ENCODE measurements around the gene NUP188.

NUP188 gene

DNA sequence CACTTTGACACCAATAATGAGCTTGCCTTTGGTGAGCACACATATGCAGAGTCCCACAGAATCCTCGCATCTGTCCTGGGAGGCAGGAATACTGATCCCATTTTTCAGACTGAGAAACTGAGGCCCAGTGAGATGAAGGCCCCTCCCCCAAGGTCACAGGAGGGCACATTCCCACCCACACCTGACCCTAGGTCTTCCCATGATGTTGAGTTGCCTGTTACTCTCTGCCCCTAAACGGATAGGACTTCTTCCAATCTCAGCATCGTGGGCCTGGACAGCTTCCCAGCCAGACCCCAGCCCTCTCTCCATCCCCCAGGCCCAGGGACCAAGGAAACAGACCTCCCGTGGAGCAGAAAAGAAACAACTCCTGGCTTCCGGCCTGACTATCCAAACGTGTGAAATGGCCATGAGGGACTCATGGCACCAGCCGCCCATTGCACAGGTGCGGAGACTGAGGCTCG, 79.8 kb downstream of the NUP188 start (continued):
- TF ChIP-seq, protein P1, sequence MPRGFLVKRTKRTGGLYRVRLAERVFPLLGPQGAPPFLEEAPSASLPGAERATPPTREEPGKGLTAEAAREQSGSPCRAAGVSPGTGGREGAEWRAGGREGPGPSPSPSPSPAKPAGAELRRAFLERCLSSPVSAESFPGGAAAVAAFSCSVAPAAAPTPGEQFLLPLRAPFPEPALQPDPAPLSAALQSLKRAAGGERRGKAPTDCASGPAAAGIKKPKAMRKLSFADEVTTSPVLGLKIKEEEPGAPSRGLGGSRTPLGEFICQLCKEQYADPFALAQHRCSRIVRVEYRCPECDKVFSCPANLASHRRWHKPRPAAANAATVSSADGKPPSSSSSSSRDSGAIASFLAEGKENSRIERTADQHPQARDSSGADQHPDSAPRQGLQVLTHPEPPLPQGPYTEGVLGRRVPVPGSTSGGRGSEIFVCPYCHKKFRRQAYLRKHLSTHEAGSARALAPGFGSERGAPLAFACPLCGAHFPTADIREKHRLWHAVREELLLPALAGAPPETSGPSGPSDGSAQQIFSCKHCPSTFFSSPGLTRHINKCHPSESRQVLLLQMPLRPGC (tag by site-specific recombination; IDR thresholded peaks at IDR 0.05): no peak
- TF ChIP-seq GLIS1 (tag by site-specific recombination; IDR thresholded peaks at IDR 0.05) (no peak; the same call in 1 of the 2 replicates), ZBTB48 (tag by site-specific recombination; IDR thresholded peaks at IDR 0.05) (no peak), PRDM2 (tag by site-specific recombination; IDR thresholded peaks at IDR 0.05; ENCODE audit: borderline replicate concordance) (0 out of 2 replicates have a peak, but pooled peaks have one; percentile 81), MYNN (tag by site-specific recombination; IDR thresholded peaks at IDR 0.05; ENCODE audit: borderline replicate concordance) (no peak), ZBTB20 (tag by site-specific recombination; IDR thresholded peaks at IDR 0.05) (no peak), ZBTB10 (tag by site-specific recombination; IDR thresholded peaks at IDR 0.05) (no peak), ZNF121 (tag by site-specific recombination; IDR thresholded peaks at IDR 0.05) (peak; percentile 66; the same call in 1 of the 2 replicates), ZNF354C (tag by site-specific recombination; IDR thresholded peaks at IDR 0.05; ENCODE audit: borderline replicate concordance, low read depth) (no peak), SP3 (tag by site-specific recombination; IDR thresholded peaks at IDR 0.05) (peak; percentile 29; the same call in 1 of the 2 replicates), ZXDB (tag by site-specific recombination; IDR thresholded peaks at IDR 0.05) (0 out of 2 replicates have a peak, but pooled peaks have one; percentile 45), SALL2 (tag by site-specific recombination; IDR thresholded peaks at IDR 0.05; ENCODE audit: borderline replicate concordance) (no peak), ZEB2 (tag by site-specific recombination; IDR thresholded peaks at IDR 0.05) (0 out of 2 replicates have a peak, but pooled peaks have one; percentile 69), ZFP3 (tag by site-specific recombination; IDR thresholded peaks at IDR 0.05; ENCODE audit: low read depth) (no peak), ZNF114 (tag by site-specific recombination; IDR thresholded peaks at IDR 0.05) (no peak)
- TF ChIP-seq, protein P2, sequence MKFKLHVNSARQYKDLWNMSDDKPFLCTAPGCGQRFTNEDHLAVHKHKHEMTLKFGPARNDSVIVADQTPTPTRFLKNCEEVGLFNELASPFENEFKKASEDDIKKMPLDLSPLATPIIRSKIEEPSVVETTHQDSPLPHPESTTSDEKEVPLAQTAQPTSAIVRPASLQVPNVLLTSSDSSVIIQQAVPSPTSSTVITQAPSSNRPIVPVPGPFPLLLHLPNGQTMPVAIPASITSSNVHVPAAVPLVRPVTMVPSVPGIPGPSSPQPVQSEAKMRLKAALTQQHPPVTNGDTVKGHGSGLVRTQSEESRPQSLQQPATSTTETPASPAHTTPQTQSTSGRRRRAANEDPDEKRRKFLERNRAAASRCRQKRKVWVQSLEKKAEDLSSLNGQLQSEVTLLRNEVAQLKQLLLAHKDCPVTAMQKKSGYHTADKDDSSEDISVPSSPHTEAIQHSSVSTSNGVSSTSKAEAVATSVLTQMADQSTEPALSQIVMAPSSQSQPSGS (tag by site-specific recombination; IDR thresholded peaks at IDR 0.05; ENCODE audit: low read depth): no peak
- TF ChIP-seq, protein P3, sequence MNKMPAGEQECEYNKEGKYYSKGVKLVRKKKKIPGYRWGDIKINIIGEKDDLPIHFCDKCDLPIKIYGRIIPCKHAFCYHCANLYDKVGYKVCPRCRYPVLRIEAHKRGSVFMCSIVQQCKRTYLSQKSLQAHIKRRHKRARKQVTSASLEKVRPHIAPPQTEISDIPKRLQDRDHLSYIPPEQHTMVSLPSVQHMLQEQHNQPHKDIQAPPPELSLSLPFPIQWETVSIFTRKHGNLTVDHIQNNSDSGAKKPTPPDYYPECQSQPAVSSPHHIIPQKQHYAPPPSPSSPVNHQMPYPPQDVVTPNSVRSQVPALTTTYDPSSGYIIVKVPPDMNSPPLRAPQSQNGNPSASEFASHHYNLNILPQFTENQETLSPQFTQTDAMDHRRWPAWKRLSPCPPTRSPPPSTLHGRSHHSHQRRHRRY (tag by site-specific recombination; IDR thresholded peaks at IDR 0.05): no peak
- TF ChIP-seq, protein P4, sequence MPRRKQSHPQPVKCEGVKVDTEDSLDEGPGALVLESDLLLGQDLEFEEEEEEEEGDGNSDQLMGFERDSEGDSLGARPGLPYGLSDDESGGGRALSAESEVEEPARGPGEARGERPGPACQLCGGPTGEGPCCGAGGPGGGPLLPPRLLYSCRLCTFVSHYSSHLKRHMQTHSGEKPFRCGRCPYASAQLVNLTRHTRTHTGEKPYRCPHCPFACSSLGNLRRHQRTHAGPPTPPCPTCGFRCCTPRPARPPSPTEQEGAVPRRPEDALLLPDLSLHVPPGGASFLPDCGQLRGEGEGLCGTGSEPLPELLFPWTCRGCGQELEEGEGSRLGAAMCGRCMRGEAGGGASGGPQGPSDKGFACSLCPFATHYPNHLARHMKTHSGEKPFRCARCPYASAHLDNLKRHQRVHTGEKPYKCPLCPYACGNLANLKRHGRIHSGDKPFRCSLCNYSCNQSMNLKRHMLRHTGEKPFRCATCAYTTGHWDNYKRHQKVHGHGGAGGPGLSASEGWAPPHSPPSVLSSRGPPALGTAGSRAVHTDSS (tag by site-specific recombination; IDR thresholded peaks at IDR 0.05): no peak

Data from HEK293 (cell line).